Measurements from ENCODE around the gene TXNL1.

The TXNL1 gene

GRCh38 chr18:56652802-56653201, 14.4 kb upstream of the TXNL1 start:
- Histone ChIP-seq H3K9me3 (no peaks in the 10 kb centered on the region), H3K4me3 (no peak overlapping the region), H3K4me1 (peaks cover 9% of the 10 kb centered on the region; the same call in 1 of the 2 replicates), H3K27me3 (ENCODE audit: low read depth) (no peaks in the 10 kb centered on the region), H3K36me3 (replicated peaks) (no peaks in the 10 kb centered on the region)
- in situ Hi-C loops (cut with MboI; ENCODE audit: low sequenced_read_pairs) = no loop called here
- no peak for DNase-seq (ENCODE audit: low spot score in 2 of 2)

- DNase-seq (ENCODE audit: low spot score in 2 of 2) = no peak
- peak overlapping the region; percentile 70 for H3K4me3 ChIP-seq
- no peaks in the 10 kb centered on the region for H3K9me3 ChIP-seq
- peaks cover 9% of the 10 kb centered on the region; the same call in 1 of the 2 replicates for H3K4me1 ChIP-seq
- H3K36me3 ChIP-seq (replicated peaks) = no peaks in the 10 kb centered on the region
- H3K27me3 ChIP-seq (ENCODE audit: low read depth) = no peaks in the 10 kb centered on the region
- in situ Hi-C loops (cut with MboI; ENCODE audit: low sequenced_read_pairs) = no loop called here
These were observed 13.3 kb upstream of the TXNL1 start for GRCh38 chr18:56651771-56652092.

- Histone ChIP-seq H3K9me3 (no peaks in the 10 kb centered on the region), H3K36me3 (replicated peaks) (no peaks in the 10 kb centered on the region), H3K27me3 (ENCODE audit: low read depth) (no peaks in the 10 kb centered on the region), H3K4me1 (peaks cover 9% of the 10 kb centered on the region; the same call in 1 of the 2 replicates), H3K4me3 (peak within 1 kb of the TSS; percentile 70)
- in situ Hi-C loops (cut with MboI; ENCODE audit: low sequenced_read_pairs) = no loop called here
- peak; percentile 89 to 97 for DNase-seq (ENCODE audit: low spot score in 2 of 2)
These were observed 12.8 kb upstream of the TXNL1 start, which contains the start of gene WDR7 for GRCh38 chr18:56650944-56651770. WDR7 (plus strand) TSS chr18:56651359; CDS start chr18:56672516, 21,157 bp downstream.

GRCh38 chr18:56649996-56650395, 11.6 kb upstream of the TXNL1 start:
- in situ Hi-C loops (cut with MboI; ENCODE audit: low sequenced_read_pairs) = no loop called here
- no peak overlapping the region for H3K4me3 ChIP-seq

GRCh38 chr18:56647951-56648893, 9.8 kb upstream of the TXNL1 start:
- Histone ChIP-seq H3K4me1 (peaks cover 9% of the 10 kb centered on the region; the same call in 1 of the 2 replicates), H3K27me3 (ENCODE audit: low read depth) (no peaks in the 10 kb centered on the region), H3K9me3 (no peaks in the 10 kb centered on the region), H3K4me3 (no peak overlapping the region), H3K36me3 (replicated peaks) (no peaks in the 10 kb centered on the region)
- DNase-seq (ENCODE audit: low spot score in 2 of 2) = no peak
- in situ Hi-C loops (cut with MboI; ENCODE audit: low sequenced_read_pairs) = no loop called here

More at GRCh38 chr18:56649996-56650395, 11.6 kb upstream of the TXNL1 start:
- H3K9me3 ChIP-seq = no peaks in the 10 kb centered on the region
- H3K36me3 ChIP-seq (replicated peaks) = no peaks in the 10 kb centered on the region
- no peaks in the 10 kb centered on the region for H3K27me3 ChIP-seq (ENCODE audit: low read depth)
- no peak for DNase-seq (ENCODE audit: low spot score in 2 of 2)
- H3K4me1 ChIP-seq = peaks cover 9% of the 10 kb centered on the region; the same call in 1 of the 2 replicates

- in situ Hi-C loops (cut with MboI; ENCODE audit: low sequenced_read_pairs) = no loop called here
- H3K4me3 ChIP-seq = no peak overlapping the region
- no peaks in the 10 kb centered on the region for H3K36me3 ChIP-seq (replicated peaks)
- H3K4me1 ChIP-seq = peaks cover 7% of the 10 kb centered on the region; the same call in 1 of the 2 replicates
- no peaks in the 10 kb centered on the region for H3K9me3 ChIP-seq
- H3K27me3 ChIP-seq (ENCODE audit: low read depth) = no peaks in the 10 kb centered on the region
- DNase-seq (ENCODE audit: low spot score in 2 of 2) = no peak
These were observed 8.7 kb upstream of the TXNL1 start for GRCh38 chr18:56647071-56647470.

- Histone ChIP-seq H3K9me3 (no peaks in the 10 kb centered on the region), H3K4me3 (no peak overlapping the region), H3K36me3 (replicated peaks) (no peaks in the 10 kb centered on the region), H3K27me3 (ENCODE audit: low read depth) (no peaks in the 10 kb centered on the region), H3K4me1 (peaks cover 4% of the 10 kb centered on the region; the same call in 1 of the 2 replicates)
- DNase-seq (ENCODE audit: low spot score in 2 of 2) = no peak
- in situ Hi-C loops (cut with MboI; ENCODE audit: low sequenced_read_pairs) = no loop called here
These were observed 7.1 kb upstream of the TXNL1 start for GRCh38 chr18:56645415-56646016.

GRCh38 chr18:56643381-56643780, 5.0 kb upstream of the TXNL1 start:
- no peak for DNase-seq (ENCODE audit: low spot score in 2 of 2)
- Histone ChIP-seq H3K4me1 (peaks cover 6% of the 10 kb centered on the region; the same call in 1 of the 2 replicates), H3K4me3 (no peak overlapping the region), H3K27me3 (ENCODE audit: low read depth) (no peaks in the 10 kb centered on the region), H3K9me3 (no peaks in the 10 kb centered on the region), H3K36me3 (replicated peaks) (no peaks in the 10 kb centered on the region)
- in situ Hi-C loops (cut with MboI; ENCODE audit: low sequenced_read_pairs) = no loop called here

GRCh38 chr18:56641714-56642337, 3.4 kb upstream of the TXNL1 start:
- no peaks in the 10 kb centered on the region for H3K27me3 ChIP-seq (ENCODE audit: low read depth)
- H3K9me3 ChIP-seq = no peaks in the 10 kb centered on the region
- H3K4me1 ChIP-seq = peaks cover 6% of the 10 kb centered on the region; the same call in 1 of the 2 replicates
- in situ Hi-C loops (cut with MboI; ENCODE audit: low sequenced_read_pairs) = no loop called here
- 0 out of 2 replicates have a peak, but pooled peaks cover 3% of the 10 kb centered on the region for H3K36me3 ChIP-seq (replicated peaks)
- no peak for DNase-seq (ENCODE audit: low spot score in 2 of 2)
- H3K4me3 ChIP-seq = no peak overlapping the region

- Histone ChIP-seq H3K4me3 (no peak overlapping the region), H3K4me1 (peaks cover 6% of the 10 kb centered on the region; the same call in 1 of the 2 replicates), H3K9me3 (no peaks in the 10 kb centered on the region), H3K36me3 (replicated peaks) (peaks cover 7% of the 10 kb centered on the region), H3K27me3 (ENCODE audit: low read depth) (no peaks in the 10 kb centered on the region)
- no peak for DNase-seq (ENCODE audit: low spot score in 2 of 2)
- in situ Hi-C loops (cut with MboI; ENCODE audit: low sequenced_read_pairs) = no loop called here
These were observed 1.2 kb upstream of the TXNL1 start for GRCh38 chr18:56639571-56639970.

- in situ Hi-C loops (cut with MboI; ENCODE audit: low sequenced_read_pairs) = no loop called here
- H3K9me3 ChIP-seq = no peaks in the 10 kb centered on the region
- H3K4me3 ChIP-seq = peak overlapping the region; percentile 94
- DNase-seq (ENCODE audit: low spot score in 2 of 2) = no peak
- H3K36me3 ChIP-seq (replicated peaks) = peaks cover 12% of the 10 kb centered on the region
- no peaks in the 10 kb centered on the region for H3K27me3 ChIP-seq (ENCODE audit: low read depth)
- peaks cover 6% of the 10 kb centered on the region; the same call in 1 of the 2 replicates for H3K4me1 ChIP-seq
These were observed 651 bp upstream of the TXNL1 start for GRCh38 chr18:56639104-56639381.

GRCh38 chr18:56637711-56638231, 621 bp downstream of the TXNL1 start:
- Histone ChIP-seq H3K9me3 (no peaks in the 10 kb centered on the region), H3K36me3 (replicated peaks) (peaks cover 13% of the 10 kb centered on the region), H3K4me1 (peaks cover 6% of the 10 kb centered on the region; the same call in 1 of the 2 replicates), H3K27me3 (ENCODE audit: low read depth) (no peaks in the 10 kb centered on the region), H3K4me3 (peak overlapping the region; percentile 94)
- in situ Hi-C loops (cut with MboI; ENCODE audit: low sequenced_read_pairs) = no loop called here
- DNase-seq (ENCODE audit: low spot score in 2 of 2) = peak in 1 of 2 experiments; percentile 22

GRCh38 chr18:56637176-56637575, 1.2 kb downstream of the TXNL1 start:
- Histone ChIP-seq H3K27me3 (ENCODE audit: low read depth) (no peaks in the 10 kb centered on the region), H3K9me3 (no peaks in the 10 kb centered on the region), H3K4me3 (peak overlapping the region; percentile 94), H3K36me3 (replicated peaks) (peaks cover 19% of the 10 kb centered on the region), H3K4me1 (peaks cover 6% of the 10 kb centered on the region; the same call in 1 of the 2 replicates)
- in situ Hi-C loops (cut with MboI; ENCODE audit: low sequenced_read_pairs) = no loop called here
- DNase-seq (ENCODE audit: low spot score in 2 of 2) = no peak
